GM18873 (cell line): ENCODE measurements around the gene POLR2A.

Experiments used
- ATAC-seq: cut with Tn5 transposase; IDR thresholded peaks from one replicate; pipeline ENCODE4 v1.9.1; 2021; ENCODE audit warnings: mild to moderate bottlenecking, moderate library complexity, moderate number of reproducible peaks; ENCODE audit not compliant: unreplicated experiment, low FRiP score

The POLR2A gene

DNA sequence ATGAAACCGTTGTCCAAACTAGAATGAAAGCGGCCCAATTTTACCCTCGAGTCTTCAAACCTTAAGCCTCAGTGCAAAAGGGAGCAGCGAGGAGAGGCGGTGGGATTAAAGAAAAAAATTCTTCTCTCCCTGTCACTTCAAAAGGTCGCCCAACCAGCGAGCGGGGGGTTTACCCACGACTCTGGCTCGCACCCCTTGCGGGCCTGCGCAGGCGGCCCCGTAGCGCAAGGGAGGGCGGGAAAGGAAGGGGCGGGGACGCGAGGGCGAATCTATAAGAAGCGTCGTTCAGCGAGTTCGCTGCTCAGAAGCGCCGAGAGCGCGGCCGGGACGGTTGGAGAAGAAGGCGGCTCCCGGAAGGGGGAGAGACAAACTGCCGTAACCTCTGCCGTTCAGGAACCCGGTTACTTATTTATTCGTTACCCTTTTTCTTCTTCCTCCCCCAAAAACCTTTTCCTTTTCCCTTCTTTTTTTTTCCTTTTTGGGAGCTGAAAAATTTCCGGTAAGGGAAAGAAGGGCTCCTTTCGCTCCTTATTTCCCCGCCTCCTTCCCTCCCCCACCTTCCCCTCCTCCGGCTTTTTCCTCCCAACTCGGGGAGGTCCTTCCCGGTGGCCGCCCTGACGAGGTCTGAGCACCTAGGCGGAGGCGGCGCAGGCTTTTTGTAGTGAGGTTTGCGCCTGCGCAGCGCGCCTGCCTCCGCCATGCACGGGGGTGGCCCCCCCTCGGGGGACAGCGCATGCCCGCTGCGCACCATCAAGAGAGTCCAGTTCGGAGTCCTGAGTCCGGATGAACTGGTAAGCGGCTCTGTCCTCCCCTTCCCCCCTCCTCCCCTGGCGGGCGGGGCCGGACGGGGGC, at the start of gene POLR2A:
POLR2A (plus strand) TSS at position 300 of the 852 bp plus-strand sequence.
- ATAC-seq = peak; percentile 54

DNA sequence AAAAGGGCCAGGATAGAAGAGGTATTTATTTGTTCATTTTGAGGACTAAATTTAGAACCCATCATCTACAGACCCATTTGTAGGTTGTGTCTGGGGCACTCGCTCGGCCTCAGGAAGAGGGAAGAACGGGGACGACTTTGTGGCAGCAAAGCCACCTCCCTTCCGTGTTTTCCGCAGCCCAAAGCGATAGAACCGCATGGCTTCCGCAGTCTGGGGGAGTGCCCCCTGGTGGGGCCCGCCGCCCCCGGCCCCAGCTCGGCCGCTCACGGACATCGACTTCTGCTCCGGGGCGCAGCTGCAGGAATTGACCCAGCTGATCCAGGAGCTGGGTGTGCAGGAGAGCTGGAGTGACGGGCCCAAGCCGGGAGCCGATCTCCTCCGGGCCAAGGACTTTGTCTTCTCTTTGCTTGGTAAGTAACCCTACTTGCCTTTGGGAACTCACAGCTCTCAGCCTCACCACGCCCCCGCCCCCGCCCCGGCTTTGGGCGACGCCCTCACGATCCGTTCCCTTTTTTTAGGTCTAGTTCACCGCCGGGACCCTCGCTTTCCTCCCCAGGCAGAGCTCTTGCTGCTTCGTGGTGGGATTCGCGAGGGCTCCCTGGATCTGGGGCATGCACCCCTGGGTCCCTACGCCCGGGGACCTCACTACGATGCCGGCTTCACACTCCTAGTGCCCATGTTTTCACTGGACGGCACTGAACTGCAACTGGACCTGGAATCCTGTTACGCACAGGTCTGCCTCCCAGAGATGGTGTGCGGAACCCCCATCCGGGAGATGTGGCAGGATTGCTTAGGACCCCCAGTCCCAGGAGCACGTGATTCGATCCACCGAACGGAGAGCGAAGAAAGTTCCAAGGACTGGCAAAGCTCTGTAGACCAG, 48.2 kb upstream of the POLR2A start:
- no peak for ATAC-seq

DNA sequence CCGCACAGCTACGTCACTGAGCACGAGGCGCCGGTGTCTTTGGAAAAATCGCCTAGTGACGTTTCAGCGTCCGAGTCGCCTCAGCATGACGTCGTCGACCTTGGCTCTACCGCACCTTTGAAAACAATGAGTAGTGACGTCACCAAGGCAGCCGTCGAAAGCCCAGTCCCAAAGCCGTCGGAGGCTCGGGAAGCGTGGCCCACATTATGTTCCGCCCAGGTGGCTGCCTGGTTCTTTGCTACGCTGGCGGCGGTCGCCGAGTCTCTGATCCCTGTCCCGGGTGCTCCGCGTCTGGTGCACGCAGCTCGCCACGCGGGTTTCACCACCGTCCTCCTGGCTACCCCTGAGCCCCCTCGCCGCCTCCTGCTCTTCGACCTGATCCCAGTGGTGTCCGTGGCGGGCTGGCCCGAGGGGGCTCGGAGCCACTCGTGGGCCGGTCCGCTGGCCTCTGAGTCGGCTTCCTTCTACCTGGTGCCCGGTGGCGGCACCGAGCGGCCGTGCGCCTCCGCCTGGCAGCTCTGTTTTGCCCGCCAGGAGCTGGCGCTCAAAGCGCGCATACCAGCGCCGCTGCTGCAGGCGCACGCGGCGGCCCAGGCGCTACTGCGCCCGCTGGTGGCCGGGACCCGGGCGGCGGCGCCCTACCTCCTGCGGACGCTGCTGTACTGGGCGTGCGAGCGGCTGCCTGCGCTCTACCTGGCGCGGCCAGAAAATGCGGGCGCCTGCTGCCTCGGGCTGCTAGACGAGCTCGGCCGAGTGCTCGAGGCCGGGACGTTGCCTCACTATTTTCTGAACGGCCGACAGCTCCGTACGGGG, 47.4 kb upstream of the POLR2A start:
- ATAC-seq = no peak

- no peak for ATAC-seq
Measured at GRCh38 chr17:7437369-7437863, 46.8 kb upstream of the POLR2A start.

DNA sequence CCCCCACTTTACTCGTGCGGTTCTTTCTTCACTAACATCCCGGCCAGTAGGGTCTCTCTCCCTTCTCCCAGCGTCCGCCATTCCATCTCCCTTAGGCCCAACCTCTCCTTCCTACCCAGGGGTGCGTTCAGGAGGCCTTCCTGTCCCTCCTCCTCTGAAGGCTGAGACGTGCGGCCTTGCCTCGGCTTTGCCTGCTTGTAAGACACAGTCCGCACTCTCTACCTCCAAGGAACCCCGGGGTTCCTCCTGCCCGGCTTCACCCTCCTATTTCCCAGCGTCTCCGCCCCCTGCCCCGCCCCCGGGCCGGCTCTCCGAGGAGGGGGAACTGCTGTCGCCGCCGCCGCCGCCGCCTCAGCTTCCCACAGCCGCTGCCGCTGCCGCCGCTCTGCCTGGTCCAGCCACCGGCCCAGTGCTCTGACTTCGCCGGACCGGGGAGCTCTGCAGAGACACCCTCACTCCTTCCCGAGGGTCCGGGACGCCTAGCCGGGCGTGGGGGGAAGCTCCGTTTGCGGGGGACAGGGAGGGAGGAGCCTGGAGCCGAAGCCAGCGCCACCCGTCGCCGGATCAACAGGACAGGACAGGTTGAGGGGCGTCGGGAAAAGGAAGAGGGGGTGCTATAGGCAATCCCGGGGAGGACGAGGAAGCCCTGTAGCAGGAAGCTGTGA, 46.1 kb upstream of the POLR2A start:
- ATAC-seq = no peak

DNA sequence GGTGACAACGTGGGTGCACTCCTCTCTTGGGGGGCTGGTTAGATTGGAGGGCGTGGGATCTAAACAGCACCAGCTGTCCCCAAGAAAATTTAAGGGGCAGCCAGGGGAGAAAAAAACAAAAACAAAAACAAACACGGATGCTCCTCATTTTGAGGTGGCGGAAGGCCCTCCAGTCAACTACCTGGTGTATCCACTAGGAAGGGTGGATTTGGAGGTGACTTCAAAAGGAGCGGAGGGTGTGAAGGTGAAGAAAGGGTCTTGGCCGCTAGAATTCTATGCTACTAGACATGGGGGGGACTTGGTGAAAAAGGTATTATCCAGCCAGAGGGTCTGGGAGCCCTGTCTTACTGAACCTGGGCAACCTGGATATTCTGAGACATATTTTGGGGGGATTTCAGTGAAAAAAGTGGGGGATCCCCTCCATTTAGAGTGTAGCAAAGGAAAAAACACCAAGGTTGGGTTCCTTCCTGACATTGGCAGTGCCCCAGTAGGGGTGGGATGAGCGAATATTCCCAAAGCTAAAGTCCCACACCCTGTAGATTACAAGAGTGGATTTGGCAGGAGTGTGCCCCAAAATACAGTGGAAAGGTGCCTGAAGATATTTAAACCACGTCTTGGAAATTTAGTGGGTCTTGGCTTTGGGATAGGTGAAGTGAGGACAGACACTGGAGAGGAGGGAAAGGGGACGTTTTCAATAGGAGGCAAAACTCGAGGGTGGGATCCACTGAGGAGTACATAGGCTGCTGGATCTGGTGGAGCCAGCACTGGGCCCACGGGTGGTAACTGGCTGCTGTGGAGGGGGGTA, 45.3 kb upstream of the POLR2A start:
- ATAC-seq = no peak

DNA sequence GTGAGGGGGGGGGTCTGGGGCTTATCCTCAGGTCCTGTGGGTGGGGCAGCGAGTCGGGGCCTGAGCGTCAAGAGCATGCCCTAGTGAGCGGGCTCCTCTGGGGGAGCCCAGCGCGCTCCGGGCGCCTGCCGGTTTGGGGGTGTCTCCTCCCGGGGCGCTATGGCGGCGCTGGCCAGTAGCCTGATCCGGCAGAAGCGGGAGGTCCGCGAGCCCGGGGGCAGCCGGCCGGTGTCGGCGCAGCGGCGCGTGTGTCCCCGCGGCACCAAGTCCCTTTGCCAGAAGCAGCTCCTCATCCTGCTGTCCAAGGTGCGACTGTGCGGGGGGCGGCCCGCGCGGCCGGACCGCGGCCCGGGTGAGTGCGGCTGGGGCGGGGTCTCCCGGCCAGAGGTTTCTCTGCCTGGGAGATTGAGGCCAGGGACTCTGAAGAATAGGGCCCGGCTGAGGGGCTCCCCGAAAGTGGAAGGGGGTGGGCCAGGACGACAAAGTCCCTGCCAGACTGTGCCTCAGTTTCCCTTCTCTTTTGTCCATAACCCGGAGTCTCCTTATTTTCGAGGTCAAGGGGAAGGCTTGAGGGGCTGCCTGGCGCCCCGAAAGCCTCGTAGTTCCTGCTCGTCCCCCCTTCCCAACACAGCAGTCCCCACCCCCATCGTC, 44.6 kb upstream of the POLR2A start, which contains the start of gene FGF11:
FGF11 (plus strand) TSS at position 51 of the 651 bp plus-strand sequence; CDS start at position 160, 109 bp downstream.
- ATAC-seq = no peak

- no peak for ATAC-seq
Measured at GRCh38 chr17:7440113-7440833, 43.9 kb upstream of the POLR2A start.

- no peak for ATAC-seq
Measured at GRCh38 chr17:7440834-7441195, 43.4 kb upstream of the POLR2A start.

DNA sequence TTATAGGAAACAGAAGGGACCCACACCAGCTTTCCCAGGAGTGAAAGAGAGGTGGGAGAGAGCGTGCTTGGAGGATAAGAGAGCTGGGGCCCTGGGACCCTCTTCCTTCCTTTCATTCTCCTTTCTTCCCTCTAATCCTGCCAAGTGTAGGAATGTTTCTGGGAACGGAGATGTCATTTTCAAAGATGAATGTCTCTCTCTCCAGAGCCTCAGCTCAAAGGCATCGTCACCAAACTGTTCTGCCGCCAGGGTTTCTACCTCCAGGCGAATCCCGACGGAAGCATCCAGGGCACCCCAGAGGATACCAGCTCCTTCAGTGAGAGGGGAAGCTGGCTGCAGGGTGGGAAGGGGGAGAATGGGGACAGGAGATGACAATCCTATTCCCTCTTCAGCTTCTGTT, 42.9 kb upstream of the POLR2A start:
- no peak for ATAC-seq

GRCh38 chr17:7442142-7442541, 42.0 kb upstream of the POLR2A start:
- no peak for ATAC-seq

DNA sequence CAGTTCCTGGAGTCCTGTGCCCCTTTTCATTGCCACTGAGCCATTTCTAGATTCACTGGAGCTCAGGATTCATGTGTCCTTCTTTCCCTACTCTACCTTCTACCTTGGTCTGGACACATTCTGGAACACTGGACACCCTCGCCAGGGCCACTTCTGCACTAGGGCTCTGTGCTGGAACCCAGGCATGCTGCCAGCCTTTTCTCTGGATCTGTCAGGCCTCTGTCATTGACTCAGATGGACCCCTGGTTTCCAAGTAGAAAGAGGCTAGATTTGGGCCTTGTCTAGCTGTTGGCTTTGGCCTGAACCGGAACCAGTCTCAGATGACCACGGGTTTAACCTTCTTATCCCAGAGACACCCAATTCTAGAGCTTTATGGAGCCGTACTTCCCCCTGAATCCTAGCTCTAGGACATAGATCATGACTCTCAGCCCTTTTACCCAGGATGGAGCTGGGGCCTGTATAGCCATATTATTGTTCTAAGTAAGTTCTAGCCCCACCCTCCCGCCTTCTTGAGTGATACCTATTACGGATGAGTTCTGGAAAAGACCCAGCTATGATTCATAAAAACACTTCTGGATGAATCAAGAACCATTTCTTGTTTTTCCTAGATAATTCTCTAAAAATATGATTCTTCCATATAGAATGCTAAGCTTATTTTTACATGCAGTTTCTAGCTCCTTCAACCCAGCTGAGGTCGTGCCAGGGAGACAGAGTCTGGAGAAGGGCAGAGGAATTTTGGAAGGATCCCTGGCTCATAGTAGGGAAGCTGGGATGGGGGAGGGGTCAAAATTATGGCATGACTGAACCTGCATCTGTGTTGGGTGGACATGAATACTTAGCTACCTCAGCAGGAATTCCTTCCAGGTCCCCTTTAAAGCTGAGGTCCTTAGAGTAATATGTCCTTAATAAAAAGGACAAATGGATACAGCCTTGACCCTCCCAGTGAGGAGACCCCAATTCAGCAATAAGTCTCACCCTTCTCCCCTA, 40.4 kb upstream of the POLR2A start:
- no peak for ATAC-seq

DNA sequence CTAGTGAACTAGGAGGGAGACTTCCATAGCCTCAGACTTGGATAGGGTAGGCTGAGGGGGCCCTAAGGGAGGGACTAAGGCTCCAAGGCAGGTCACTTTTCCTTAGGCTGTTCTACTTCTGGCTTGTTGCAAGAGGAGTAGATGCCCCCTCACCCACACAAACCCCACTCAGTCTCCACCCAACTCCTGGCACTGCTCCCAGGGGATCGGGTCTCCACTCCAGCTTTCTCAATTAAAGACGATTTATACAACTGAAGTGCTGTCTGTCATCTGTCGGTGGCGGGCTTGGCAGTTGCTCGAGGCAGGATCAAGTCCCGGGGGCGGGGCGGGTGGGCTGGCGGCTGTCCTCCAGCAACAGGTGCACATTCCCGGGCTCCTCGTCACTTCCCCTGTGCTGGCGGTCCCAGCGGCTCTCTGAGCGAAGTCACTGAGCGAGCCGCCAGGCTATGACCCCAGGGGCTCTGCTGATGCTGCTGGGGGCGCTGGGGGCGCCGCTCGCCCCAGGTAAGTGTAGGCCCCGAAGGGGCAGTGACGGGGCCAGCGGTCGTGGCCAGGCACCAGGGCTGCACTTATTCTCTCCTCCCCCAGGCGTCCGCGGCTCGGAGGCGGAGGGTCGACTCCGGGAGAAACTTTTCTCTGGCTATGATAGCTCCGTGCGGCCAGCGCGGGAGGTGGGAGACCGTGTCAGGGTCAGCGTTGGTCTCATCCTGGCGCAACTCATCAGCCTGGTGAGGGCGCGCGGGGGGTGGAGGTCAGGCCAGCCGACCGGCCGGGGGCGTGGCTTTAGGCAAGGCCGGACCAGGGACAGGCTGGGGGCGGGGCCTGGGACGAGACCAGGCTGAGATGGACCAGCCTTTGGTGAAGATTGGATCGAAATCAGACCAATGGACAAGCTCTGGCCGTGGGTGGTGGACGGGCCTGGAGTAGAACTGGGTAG, 39.2 kb upstream of the POLR2A start, which contains the start of gene CHRNB1:
CHRNB1 (plus strand) TSS at position 380 of the 937 bp plus-strand sequence; CDS start at position 447, 67 bp downstream.
- ATAC-seq = no peak

GRCh38 chr17:7445619-7445968, 38.6 kb upstream of the POLR2A start:
- ATAC-seq = no peak

GRCh38 chr17:7448461-7448860, 35.7 kb upstream of the POLR2A start:
- no peak for ATAC-seq
